K562 (cell line): ENCODE data around the gene TBRG1. TPM values are rescaled to one million over a fixed set of nuclear protein-coding genes. Genes with fewer than 3 reads are reported as not detected.

Source experiments
- DACH1 ChIP-seq: fragments of 450-650 bp; IDR thresholded peaks from 2 replicates; pipeline ENCODE4 v1.6.1; 2018; ENCODE audit not compliant: partially characterized antibody
- MAFK ChIP-seq: IDR thresholded peaks from 2 replicates; pipeline ENCODE4 v1.6.1; 2011; ENCODE audit warnings: low read length, improper control_type of control experiment
- NCOR1 ChIP-seq: fragments of 450-650 bp; IDR thresholded peaks from 2 replicates; pipeline ENCODE4 v1.6.1; 2016; ENCODE audit warnings: mild to moderate bottlenecking, moderate library complexity
- SRF ChIP-seq, 2 experiments: fragments of 250-450, 450-650 bp in 1 of 2; sonication (Bioruptor Pico) in 1 of 2; sonication (generic) in 1 of 2; formaldehyde crosslinking; IDR thresholded peaks; 2 replicates each; pipeline versions ENCODE4 v1.5.0 to v1.5.1; 2020 to 2022; ENCODE audit warnings: mild to moderate bottlenecking in 1 of 2, missing genetic modification reagents in 1 of 2
- ZC3H8 ChIP-seq: fragments of 450-650 bp; IDR thresholded peaks from 2 replicates; pipeline ENCODE4 v1.6.1; 2017
- ZNF707 ChIP-seq: fragments of 250-450 bp; sonication (Bioruptor Pico); conservative IDR thresholded peaks from 2 replicates; pipeline ENCODE4 v1.8.0; 2022; ENCODE audit warnings: inconsistent platforms, mild to moderate bottlenecking, moderate library complexity
- ZNF764 ChIP-seq: fragments of 250-450 bp; sonication (Bioruptor Pico); IDR thresholded peaks from 2 replicates; pipeline ENCODE4 v1.4.0; 2020; ENCODE audit warnings: low read depth, mild to moderate bottlenecking, moderate library complexity
- polyA plus RNA-seq, 8 experiments: library from polyadenylated mRNA; depleted of rRNA in 4 of 8; stranded (reverse) in 5 of 8; unstranded in 3 of 8; fragments of >200 nt; fragmentation: Nextera tagmentation in 2 of 8; fragmentation: Illumina TruSeq in 1 of 8; extraction: Ambion mirVana in 2 of 8; extraction: Trizol in 1 of 8; gene quantifications; 2 replicates each; pipeline versions ENCODE4 v1.2.1 to v1.2.3, GENCODE V29; 2011 to 2014; ENCODE audit warnings: inconsistent platforms in 1 of 8, missing spikeins in 1 of 8
- total RNA-seq, 7 experiments: library from RNA; depleted of rRNA in 6 of 7; stranded (reverse); fragments of >200 nt in 6 of 7; fragmentation: Illumina TruSeq in 2 of 7; extraction: Trizol in 2 of 7; gene quantifications; 2 replicates each; pipeline versions ENCODE4 v1.2.1 to v1.2.3, GENCODE V29; 2011 to 2021; ENCODE audit warnings: low replicate concordance in 1 of 7
- TF ChIP-seq, protein P1 (sequence below): fragments of 450-650 bp; IDR thresholded peaks from 2 replicates; pipeline ENCODE4 v1.6.1; 2018; ENCODE audit not compliant: partially characterized antibody
- TF ChIP-seq, protein P2 (sequence below): fragments of 450-650 bp; IDR thresholded peaks from 2 replicates; pipeline ENCODE4 v1.6.1; 2016; ENCODE audit warnings: low read depth, mild to moderate bottlenecking, moderate library complexity
- TF ChIP-seq, protein P3 (sequence below): fragments of 250-450 bp; sonication (Bioruptor Pico); IDR thresholded peaks from 2 replicates; pipeline ENCODE4 v1.4.0; 2020
- TF ChIP-seq, protein P4 (sequence below): fragments of 450-650 bp; IDR thresholded peaks from 2 replicates; pipeline ENCODE4 v1.6.1; 2016; ENCODE audit warnings: missing biosample characterization, missing genetic modification characterization
- TF ChIP-seq, protein P5 (sequence below): fragments of 250-450 bp; sonication (Bioruptor Pico); IDR thresholded peaks from 2 replicates; pipeline ENCODE4 v1.8.0; 2022; ENCODE audit warnings: inconsistent platforms, mild to moderate bottlenecking, moderate library complexity, borderline replicate concordance

TBRG1 gene
- total and polyA plus RNA-seq, 9 of the 15 experiments (the other 6 are each of a cell fraction or from before 2014, with no cell fraction given) = 8.7 to 30.0 (median 20.2) TPM

DNA sequence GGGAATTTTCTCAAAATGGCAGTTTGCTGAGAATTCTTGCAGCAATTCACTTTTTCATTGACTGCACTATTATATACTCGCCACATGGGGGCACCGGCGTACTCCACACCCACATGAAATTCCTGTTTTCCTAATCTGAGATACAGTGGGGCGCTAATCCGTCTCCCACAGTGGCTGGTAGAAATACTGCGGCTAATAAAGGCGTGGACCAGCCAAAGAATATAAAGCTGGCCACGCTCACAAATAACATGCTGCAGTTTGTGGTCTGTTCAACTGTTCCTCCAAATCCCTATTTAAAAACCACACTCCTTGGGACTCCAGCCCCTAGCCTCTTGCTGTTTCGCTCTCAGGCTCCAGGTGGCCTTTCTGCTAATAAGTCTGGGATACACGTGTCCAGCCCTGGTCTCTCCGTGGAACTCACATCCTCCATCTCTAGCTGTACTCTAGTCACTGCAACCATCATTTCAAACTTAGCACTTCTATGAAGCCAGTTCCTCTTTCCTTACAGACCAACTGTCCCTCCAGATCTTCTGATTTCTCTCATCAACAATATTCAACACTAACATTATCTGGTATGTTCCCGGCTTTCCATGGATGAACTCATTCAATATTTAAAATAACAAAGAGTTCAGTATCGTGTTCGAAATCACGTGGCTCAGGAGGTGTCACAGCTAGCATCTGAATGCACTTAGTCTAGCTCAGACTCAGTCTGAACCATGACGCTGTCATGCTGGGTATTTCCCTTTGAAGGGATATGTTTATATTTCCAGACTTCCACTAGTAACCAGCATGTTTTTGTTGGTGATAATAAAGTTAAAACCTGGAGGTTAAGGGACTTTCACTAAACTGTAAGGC, 22.0 kb downstream of the TBRG1 start (continued):
- TF ChIP-seq, protein P1, sequence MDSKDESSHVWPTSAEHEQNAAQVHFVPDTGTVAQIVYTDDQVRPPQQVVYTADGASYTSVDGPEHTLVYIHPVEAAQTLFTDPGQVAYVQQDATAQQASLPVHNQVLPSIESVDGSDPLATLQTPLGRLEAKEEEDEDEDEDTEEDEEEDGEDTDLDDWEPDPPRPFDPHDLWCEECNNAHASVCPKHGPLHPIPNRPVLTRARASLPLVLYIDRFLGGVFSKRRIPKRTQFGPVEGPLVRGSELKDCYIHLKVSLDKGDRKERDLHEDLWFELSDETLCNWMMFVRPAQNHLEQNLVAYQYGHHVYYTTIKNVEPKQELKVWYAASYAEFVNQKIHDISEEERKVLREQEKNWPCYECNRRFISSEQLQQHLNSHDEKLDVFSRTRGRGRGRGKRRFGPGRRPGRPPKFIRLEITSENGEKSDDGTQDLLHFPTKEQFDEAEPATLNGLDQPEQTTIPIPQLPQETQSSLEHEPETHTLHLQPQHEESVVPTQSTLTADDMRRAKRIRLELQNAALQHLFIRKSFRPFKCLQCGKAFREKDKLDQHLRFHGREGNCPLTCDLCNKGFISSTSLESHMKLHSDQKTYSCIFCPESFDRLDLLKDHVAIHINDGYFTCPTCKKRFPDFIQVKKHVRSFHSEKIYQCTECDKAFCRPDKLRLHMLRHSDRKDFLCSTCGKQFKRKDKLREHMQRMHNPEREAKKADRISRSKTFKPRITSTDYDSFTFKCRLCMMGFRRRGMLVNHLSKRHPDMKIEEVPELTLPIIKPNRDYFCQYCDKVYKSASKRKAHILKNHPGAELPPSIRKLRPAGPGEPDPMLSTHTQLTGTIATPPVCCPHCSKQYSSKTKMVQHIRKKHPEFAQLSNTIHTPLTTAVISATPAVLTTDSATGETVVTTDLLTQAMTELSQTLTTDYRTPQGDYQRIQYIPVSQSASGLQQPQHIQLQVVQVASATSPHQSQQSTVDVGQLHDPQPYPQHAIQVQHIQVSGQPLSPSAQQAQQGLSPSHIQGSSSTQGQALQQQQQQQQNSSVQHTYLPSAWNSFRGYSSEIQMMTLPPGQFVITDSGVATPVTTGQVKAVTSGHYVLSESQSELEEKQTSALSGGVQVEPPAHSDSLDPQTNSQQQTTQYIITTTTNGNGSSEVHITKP = no peak
- TF ChIP-seq, protein P2, sequence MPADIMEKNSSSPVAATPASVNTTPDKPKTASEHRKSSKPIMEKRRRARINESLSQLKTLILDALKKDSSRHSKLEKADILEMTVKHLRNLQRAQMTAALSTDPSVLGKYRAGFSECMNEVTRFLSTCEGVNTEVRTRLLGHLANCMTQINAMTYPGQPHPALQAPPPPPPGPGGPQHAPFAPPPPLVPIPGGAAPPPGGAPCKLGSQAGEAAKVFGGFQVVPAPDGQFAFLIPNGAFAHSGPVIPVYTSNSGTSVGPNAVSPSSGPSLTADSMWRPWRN = no peak
- TF ChIP-seq NCOR1 (no peak), ZNF764 (CRISPR knock-in tag) (no peak), ZNF707 (CRISPR knock-in tag) (no peak), DACH1 (peak; percentile 36), ZC3H8 (no peak), SRF (CRISPR knock-in tag; IDR thresholded peaks at IDR 0.05) (0 out of 4 replicates have a peak, but pooled peaks of 1 of the 2 experiments have one; percentile 34), MAFK (no peak)
- TF ChIP-seq, protein P3, sequence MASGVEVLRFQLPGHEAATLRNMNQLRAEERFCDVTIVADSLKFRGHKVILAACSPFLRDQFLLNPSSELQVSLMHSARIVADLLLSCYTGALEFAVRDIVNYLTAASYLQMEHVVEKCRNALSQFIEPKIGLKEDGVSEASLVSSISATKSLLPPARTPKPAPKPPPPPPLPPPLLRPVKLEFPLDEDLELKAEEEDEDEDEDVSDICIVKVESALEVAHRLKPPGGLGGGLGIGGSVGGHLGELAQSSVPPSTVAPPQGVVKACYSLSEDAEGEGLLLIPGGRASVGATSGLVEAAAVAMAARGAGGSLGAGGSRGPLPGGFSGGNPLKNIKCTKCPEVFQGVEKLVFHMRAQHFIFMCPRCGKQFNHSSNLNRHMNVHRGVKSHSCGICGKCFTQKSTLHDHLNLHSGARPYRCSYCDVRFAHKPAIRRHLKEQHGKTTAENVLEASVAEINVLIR (CRISPR knock-in tag) = no peak
- TF ChIP-seq, protein P4, sequence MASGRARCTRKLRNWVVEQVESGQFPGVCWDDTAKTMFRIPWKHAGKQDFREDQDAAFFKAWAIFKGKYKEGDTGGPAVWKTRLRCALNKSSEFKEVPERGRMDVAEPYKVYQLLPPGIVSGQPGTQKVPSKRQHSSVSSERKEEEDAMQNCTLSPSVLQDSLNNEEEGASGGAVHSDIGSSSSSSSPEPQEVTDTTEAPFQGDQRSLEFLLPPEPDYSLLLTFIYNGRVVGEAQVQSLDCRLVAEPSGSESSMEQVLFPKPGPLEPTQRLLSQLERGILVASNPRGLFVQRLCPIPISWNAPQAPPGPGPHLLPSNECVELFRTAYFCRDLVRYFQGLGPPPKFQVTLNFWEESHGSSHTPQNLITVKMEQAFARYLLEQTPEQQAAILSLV (tag) = no peak
- TF ChIP-seq, protein P5, sequence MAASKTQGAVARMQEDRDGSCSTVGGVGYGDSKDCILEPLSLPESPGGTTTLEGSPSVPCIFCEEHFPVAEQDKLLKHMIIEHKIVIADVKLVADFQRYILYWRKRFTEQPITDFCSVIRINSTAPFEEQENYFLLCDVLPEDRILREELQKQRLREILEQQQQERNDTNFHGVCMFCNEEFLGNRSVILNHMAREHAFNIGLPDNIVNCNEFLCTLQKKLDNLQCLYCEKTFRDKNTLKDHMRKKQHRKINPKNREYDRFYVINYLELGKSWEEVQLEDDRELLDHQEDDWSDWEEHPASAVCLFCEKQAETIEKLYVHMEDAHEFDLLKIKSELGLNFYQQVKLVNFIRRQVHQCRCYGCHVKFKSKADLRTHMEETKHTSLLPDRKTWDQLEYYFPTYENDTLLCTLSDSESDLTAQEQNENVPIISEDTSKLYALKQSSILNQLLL (CRISPR knock-in tag) = no peak
